ENCODE results near the gene ZBTB46.
"Not testable (repeated sequence)": the region's sequence is repeated elsewhere in the genome, so short reads cannot be mapped to it uniquely, and the experiment has no call there.

Gene ZBTB46

DNA sequence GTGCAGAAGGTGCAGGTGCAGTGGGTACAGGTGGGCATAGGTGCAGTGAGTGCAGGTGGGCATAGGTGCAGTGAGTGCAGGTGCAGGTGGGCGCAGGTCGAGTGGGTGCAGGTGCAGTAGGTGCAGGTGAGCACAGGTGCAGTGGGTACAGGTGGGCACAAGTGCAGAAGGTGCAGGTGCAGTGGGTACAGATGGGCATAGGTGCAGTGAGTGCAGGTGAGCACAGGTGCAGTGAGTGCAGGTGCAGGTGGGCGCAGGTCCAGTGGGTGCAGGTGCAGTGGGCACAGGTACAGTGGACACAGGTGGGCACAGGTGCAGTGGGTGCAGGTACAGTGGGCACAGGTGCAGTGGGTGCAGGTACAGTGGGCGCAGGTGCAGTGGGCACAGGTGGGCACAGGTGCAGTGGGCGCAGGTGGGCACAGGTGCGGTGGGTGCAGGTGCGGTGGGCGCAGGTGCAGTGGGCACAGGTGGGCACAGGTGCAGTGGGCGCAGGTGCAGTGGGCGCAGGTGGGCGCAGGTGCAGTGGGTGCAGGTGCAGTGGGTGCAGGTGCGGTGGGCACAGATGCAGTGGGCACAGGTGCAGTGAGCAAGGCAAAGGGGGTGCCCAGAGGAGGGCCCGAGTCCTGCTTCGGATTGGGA lies 15.3 kb downstream of the ZBTB46 start:
- DNase-seq (ENCODE audit: low spot score) = no peak

DNA sequence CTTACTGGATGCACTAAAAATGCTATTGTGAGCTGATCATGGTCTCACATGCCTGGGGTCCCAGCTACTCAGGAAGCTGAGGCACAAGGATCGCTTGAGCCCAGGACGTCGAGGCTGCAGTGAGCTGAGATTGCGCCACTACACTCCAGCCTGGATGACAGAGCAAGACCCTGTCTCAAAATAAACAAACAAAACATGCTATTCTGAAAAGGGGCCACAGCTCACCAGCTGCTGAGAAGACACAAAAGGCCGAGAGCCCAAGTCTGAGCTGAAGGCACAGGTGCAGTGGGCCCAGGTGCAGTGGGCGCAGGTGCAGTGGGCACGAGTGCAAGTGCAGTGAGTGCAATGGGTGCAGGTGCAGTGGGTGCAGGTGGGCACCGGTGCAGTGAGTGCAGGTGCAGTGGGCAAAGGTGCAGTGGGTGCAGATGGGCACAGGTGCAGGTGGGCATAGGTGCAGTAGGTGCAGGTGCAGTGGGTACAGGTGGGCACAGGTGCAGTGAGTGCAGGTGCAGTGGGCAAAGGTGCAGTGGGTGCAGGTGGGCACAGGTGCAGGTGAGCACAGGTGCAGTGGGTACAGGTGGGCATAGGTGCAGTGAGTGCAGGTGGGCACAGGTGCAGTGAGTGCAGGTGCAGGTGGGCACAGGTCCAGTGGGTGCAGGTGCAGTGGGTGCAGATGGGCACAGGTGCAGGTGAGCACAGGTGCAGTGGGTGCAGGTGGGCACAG lies 16.0 kb downstream of the ZBTB46 start:
- DNase-seq (ENCODE audit: low spot score) = no peak

DNA sequence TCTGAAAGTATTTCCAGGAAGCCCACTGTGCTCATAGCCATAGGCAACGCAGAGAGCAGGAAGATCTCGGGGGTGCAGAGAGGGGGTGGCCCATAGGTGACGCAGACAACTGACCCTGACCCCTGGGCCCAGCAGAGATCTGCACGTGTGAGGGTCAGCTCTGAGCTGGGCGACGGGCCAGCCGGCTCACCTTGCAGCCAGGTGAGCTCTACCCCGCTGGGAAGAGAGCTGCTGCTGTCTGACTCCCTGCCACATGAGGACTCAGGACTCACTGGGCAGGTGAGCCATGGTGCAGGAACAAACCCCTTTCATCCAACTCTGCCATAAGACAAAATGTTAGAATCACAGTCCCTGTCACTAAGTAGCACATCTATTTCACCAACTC lies 19.6 kb downstream of the ZBTB46 start:
- no peak for DNase-seq (ENCODE audit: low spot score)

DNA sequence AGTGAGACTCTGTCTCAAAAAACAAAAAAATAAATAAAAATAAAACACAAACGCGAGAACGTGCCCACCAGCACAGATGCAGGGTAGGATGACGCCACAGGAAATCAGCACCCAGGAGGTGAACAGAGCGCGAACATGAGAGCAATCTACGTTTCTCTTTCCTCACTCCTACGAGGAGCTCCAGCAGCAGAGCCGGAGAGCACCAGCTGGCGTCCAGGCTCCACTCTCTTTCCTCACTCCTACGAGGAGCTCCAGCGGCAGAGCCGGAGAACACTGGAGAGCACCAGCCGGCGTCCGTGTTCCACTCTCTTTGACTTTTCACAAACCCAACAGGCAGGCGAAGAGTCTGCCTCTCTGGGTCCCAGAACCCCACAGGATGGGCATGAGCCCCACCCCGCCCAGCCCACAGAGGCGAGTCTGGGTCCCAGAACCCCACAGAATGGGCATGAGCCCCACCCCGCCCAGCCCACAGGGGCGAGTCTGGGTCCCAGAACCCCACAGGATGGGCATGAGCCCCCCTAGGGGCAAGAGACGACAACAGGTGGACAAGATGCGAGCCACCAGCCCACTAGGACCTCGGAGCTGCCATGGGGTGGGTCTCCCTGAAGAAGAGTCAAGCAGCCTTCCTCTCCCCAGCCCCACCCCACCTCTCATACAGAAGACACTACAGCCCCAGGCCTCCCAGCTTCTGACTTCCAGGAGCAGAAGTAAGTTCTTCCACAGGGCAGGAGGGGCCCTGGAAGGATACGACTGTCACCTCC lies 20.2 kb downstream of the ZBTB46 start:
- DNase-seq (ENCODE audit: low spot score) = no peak

DNA sequence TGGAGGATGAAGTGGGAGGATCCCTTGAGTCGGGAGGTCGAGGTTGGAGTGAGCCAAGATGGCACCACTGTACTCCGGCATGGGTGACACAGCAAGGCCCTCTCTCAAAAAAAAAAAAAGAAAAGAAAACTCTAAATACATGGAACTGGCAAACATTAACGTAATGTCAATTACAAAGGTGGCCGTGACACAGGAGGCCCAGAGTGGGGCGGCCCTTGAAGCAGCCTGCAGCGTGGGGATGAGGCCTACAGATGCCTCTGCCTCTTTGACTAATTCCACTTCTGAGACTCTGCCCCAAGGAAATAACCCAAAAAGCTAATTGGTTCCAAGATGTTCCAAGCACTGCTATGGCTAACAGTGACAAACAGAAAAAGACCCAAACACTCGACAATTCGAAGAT lies 21.2 kb downstream of the ZBTB46 start:
- no peak for DNase-seq (ENCODE audit: low spot score)

DNA sequence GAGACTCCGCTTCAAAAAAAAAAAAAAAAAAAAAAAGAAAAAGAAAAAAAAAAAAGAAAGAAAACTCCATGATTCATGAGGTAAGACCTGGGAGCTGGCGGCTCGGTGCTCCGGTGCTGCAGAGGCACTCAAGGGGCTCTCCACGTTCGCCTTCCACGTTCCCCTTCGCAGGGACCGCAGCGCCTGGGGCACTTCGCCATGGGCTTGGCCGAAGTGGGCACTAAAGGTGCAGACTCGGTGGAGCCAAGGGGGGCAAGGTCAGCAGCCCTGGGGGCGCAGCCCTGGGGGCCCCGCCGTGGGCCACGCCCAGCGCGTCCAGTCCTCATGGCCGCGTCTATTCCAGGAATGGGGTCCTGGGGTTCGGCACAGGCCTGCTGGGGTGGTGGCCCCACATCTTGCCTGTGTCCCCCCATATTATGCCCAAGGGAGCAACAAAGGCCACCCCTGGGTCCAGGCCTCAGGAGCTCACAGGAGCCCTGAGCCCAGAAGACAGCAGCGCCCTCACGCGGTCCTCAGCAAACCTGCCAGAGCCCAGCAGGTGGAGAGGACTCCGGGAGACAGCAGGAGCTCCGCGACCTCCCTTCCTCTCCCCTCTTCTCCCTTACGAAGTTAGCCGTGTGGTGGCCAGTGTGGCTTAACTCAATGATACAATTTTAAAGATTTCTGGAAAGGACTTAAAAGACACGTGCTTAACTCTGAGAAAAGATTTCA lies 21.9 kb downstream of the ZBTB46 start:
- DNase-seq (ENCODE audit: low spot score) = no peak

DNA sequence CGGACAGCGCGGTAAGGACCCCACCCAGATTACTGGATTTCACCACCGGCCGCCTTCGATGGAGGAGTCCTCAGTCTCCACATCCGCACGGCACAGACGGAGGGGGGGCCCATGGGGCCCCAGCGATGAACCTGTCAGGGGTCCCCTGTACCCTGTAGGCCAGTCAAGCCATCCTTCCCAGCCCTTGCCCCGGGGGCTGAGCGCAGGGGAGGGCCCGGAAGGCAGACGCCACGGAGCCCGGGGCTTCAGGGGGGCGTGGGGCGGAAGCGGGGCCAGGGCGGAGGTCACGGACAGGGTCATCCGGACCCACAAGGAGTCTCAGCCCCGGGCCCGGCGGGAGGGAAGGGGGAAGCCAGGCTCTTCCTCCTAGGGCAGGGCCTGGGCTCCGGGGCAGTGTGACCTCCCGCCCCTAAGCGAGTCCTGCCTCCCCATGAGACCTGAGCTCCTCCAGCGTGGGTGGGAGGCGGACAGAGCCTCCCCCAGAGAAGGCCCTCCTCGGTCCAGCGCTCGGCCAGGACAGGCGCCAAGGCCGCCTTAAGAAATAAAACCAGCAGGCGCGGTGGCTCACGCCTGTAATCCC lies 22.8 kb downstream of the ZBTB46 start:
- DNase-seq (ENCODE audit: low spot score) = no peak

DNA sequence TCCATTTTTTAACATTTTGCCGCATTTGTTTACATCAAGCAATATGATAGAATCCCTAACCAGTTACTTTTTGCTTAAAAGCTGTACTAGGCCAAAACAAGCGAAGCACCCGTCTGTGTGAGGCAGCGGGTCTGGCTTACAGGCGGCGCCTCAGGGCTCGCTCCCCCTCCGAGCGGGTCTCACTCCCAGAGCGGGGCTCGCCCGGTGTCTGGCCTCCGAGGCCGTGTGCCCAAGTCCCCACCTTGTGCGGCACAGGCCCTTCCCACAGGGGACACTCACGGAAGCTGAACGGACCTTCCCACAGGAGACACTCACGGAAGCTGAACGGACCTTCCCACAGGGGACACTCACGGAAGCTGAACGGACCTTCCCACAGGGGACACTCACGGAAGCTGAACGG lies 23.4 kb downstream of the ZBTB46 start:
- no peak for DNase-seq (ENCODE audit: low spot score)

DNA sequence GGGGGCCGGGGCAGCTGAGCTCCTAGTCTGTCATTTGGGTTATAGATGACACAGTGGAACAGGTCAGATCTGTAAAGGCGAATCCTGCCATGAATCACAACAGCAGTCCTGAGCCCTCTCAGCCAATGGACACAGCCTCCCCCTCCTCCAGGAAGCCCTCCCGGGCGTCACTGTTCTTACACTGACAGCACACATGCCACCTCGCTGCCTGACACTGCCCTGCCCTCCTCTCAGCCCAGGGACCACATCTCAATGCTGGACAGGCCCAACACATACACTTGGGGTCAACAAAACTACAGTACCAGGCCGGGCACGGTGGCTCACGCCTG lies 26.8 kb downstream of the ZBTB46 start:
- DNase-seq (ENCODE audit: low spot score) = no peak

DNA sequence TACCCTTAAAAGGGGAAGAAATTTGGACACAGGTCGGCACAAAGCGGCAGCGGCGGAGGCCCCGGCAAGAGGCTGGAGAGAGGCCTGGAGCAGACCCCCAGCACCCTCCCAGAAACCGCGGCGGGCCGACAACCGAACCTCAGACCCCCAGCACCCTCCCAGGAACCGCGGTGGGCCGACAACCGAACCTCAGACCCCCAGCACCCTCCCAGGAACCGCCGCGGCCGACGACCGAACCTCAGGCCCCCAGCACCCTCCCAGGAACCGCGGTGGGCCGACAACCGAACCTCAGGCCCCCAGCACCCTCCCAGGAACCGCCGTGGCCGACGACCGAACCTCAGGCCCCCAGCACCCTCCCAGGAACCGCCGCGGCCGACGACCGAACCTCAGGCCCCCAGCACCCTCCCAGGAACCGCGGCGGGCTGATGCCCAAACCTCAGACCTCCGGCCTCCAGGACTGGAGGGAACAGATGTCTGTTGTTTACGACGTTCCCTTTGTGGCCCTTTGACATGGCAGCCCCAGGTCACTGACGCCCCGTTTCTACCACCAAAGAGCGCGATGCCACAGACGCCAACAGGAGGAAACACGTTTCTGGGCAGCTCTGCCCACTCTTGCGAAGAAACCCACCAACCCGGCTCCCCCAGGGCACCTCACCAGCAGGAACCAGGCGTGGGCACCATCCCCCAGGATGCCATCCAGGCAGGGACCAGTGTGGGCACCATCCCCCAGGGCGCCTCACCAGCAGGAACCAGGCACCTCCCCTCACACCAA lies 28.4 kb downstream of the ZBTB46 start:
- no peak for DNase-seq (ENCODE audit: low spot score)

DNA sequence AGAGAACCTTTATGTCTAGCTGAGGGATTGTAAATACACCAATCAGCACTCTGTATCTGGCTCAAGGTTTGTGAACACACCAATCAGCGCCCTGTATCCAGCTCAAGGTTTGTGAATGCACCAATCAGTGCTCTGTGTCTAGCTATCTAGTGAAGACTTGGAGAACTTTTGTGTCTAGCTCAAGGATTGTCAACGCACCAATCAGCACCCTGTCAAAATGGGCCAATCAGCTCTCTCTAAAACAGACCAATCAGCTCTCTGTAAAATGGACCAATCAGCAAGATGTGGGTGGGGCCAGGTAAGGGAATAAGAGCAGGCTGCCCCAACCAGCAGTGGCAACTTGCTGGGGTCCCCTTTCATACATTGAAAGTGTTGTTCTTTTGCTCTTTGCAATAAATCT lies 29.9 kb downstream of the ZBTB46 start:
- not testable (repeated sequence) for DNase-seq (ENCODE audit: low spot score)

DNA sequence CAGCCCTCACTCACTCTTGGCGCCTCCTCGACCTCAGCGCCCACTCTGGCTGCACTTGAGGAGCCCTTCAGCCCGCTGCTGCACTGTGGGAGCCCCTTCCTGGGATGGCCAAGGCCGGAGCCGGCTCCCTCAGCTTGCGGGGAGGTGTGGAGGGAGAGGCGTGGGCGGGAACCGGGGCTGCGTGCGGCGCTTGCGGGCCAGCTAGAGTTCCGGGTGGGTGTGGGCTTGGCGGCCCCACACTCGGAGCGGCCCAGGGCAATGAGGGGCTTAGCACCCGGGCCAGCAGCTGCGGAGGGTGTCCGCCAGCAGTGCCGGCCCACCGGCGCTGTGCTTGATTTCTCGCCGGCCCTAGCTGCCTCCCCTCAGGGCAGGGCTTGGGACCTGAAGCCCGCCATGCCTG lies 30.7 kb downstream of the ZBTB46 start:
- not testable (repeated sequence) for DNase-seq (ENCODE audit: low spot score)

DNA sequence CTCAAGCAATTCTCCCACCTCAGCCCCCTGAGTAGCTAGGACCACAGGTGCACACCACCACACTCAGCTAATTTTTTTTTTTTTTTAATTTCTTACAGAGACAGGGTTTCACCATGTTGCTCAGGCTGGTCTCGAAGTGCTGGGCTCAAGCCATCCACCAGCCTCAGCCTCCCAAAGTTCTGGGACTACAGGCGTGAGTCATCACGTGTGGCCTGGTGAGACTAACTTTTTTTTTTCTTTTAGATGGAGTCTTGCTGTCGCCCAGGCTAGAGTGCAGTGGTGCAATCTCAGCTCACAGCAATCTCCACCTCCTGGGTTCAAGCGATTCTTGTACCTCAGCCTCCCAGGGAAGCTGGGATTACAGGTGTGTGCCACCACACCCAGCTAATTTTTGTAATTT lies 31.9 kb downstream of the ZBTB46 start:
- DNase-seq (ENCODE audit: low spot score) = not testable (repeated sequence)

DNA sequence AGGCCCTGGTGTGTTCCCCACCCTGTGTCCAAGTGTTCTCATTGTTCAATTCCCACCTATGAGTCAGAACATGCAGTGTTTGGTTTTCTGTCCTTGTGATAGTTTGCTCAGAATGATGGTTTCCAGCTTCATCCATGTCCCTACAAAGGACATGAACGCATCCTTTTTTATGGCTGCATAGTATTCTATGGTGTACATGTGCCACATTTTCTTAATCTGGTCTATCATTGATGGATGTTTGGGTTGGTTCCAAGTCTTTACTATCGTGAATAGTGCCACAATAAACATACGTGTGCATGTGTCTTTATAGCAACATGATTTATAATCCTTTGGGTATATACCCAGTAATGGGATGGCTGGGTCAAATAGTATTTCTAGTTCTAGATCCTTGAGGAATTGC lies 33.9 kb downstream of the ZBTB46 start:
- not testable (repeated sequence) for DNase-seq (ENCODE audit: low spot score)

DNA sequence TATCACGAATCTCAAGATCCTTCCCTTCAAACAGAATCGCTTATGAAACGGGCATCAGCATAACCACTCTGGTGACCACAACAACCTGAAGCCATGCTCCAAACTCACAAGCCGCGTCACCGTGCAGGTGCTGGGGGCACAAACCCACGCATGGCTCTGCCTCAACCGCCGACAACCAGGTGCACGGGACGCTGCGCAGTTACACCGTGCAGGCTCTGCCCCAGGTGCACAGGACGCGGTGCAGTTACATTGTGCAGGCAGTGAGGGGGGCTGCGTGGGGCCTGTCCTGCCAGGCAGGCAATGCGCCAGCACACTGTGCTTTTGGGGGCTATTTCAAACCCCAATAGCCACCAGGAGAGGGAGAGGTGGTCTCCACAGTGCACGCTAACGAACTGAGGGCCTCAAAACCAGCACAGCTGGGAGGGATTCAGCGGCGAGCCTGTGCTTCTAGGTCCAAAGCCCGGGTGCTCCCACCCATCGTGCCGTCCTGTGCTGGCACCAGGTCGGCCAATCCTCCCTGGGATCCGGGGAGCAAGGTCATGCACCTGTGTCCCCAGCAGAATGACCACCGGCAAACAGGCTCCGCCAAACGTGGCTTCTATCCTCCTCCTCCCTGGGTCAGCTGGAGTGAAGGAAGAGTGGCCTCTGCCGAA lies 35.8 kb downstream of the ZBTB46 start:
- no peak for DNase-seq (ENCODE audit: low spot score)

DNA sequence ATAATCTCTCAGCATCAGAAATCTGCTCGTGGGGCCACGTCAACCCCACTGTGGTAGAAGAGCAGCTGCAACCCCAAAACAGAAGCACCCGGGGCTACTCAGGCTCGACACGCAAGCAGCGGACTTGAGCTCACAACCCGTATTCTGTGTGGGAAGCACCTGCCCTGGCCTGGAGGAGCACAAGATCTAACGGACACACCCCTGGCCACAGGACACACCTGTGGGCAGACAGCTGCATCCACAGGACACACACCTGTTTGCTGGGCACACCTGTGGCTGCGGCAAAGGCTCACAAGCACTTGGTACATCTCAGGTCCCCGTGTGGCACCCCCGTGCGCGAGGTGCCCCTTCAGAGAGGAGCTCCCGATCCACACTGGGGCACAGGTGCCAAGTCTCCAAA lies 36.5 kb downstream of the ZBTB46 start:
- DNase-seq (ENCODE audit: low spot score) = no peak

DNA sequence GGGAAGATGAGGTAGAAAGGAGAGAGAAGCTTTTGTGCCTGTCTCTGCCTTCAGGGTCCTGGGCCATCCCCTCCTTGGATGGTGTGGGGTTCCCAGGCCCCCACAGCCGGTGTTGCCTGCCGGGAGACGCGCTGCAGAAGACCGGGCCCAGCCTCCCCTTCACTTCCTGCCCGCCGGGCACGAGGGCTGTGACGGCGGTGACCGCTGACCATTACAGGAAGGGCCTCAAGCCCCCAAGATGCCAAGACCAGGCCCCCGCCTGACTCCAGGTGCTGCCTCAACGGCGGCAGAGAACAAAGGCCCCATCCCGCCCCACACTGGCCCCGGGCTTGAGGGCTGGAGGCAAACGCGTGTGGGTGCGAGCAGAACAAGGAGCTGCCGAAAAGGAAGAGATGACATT lies 38.2 kb downstream of the ZBTB46 start:
- no peak for DNase-seq (ENCODE audit: low spot score)

DNA sequence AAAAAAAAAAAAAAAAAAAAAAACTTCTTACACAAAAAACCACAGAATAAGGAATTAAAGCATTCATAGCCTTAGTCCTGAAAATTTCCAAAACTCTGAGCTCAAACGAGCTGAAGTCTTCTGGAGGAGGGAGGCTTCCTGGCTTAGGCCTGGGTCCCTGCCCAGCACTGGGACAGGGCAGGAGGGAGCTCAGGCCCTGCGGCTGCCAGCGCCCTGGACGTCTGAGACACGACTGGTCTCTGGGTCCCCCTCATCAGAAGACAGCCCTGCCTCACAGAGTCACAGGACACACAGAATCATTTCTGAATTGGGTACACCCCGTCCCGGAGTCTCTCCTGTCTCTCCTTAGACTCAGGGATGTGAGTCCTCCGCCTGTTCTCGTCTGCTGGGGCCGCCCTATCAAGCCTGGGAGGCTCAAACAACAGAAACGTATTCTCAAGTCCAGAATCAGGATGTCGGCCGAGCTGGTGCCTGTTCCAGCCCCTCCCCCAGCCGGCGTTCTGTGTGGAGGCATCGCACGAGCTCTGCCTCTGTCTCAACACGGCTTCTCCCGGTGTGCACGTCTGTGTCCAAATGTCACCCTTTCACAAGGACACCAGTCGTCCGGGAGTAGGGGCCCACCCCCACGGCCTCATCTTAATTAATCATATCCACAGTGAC lies 39.4 kb downstream of the ZBTB46 start:
- DNase-seq (ENCODE audit: low spot score) = no peak

DNA sequence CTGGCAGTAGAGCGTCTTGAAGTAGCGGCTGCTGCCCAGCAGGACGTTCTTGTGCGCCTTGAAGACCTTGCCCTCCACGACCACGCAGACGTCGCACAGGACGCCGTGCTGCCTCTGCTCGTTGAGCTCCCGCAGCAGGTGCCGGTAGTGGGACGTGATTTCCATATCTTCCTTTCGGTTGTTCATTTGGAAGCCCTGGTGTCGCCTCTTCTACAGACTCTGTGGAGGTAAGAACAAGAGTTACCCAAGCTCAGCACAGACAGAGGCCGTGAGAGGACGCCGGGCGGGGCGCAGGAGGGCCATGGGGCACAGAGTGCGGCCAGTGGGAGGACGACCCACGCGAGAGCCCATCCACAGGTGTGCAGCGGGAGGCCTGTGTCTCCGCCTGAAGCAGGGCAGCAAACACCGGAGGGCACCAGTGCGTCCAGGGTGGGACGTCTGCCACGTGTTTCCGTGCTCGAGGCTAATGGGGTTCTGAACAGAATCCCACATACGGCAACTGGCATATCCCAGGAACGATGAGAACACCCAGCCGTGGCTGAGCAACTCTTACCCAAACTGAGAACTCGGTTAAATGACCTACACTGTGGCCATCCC lies 40.4 kb downstream of the ZBTB46 start:
- DNase-seq (ENCODE audit: low spot score) = no peak
